ENCODE measurements around the gene POC1A. TPM values are rescaled to one million over a fixed set of nuclear protein-coding genes. Genes with fewer than 3 reads are reported as not detected.

Gene POC1A
- total RNA-seq, 1 experiment from 2014 or later: 16.1 TPM

GRCh38 chr3:52028572-52028971 is 125.7 kb downstream of the POC1A start:
- intact Hi-C loops (cut with micrococcal nuclease; ENCODE audit: unreplicated experiment): no loop called here
- H3K4me3 ChIP-seq (ENCODE audit: low read depth, low read length, poor library complexity, severe bottlenecking): no peak overlapping the region
- no TSS peak for BruUV-seq (replicated peaks)
- H3K4me1 ChIP-seq (ENCODE audit: insufficient read depth, low read length, poor library complexity, severe bottlenecking): no peaks in the 10 kb centered on the region
- H3K36me3 ChIP-seq (ENCODE audit: insufficient read depth, low read length, poor library complexity, severe bottlenecking): no peaks in the 10 kb centered on the region
- no peak for DNase-seq (ENCODE audit: low spot score)
- ChIA-PET CTCF (no interaction called here), POLR2A (ENCODE audit: low non-redundant PET) (no interaction called here)
- no peak overlapping the region for H3K27ac ChIP-seq (ENCODE audit: low read depth, low read length, poor library complexity, severe bottlenecking)
- TF ChIP-seq EZH2 (IDR thresholded peaks at IDR 0.05; ENCODE audit: borderline replicate concordance, low read depth, low read length, poor library complexity, severe bottlenecking): no peak
- TF ChIP-seq, protein P1, sequence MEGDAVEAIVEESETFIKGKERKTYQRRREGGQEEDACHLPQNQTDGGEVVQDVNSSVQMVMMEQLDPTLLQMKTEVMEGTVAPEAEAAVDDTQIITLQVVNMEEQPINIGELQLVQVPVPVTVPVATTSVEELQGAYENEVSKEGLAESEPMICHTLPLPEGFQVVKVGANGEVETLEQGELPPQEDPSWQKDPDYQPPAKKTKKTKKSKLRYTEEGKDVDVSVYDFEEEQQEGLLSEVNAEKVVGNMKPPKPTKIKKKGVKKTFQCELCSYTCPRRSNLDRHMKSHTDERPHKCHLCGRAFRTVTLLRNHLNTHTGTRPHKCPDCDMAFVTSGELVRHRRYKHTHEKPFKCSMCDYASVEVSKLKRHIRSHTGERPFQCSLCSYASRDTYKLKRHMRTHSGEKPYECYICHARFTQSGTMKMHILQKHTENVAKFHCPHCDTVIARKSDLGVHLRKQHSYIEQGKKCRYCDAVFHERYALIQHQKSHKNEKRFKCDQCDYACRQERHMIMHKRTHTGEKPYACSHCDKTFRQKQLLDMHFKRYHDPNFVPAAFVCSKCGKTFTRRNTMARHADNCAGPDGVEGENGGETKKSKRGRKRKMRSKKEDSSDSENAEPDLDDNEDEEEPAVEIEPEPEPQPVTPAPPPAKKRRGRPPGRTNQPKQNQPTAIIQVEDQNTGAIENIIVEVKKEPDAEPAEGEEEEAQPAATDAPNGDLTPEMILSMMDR (conservative IDR thresholded peaks at IDR 0.05; ENCODE audit: low read depth, low read length): no peak
- H3K27me3 ChIP-seq (replicated peaks; ENCODE audit: insufficient read depth, low read depth, low read length, poor library complexity): no peaks in the 10 kb centered on the region
- H3K9me3 ChIP-seq (ENCODE audit: low read depth, low read length, poor library complexity, severe bottlenecking): no peaks in the 10 kb centered on the region

DNA sequence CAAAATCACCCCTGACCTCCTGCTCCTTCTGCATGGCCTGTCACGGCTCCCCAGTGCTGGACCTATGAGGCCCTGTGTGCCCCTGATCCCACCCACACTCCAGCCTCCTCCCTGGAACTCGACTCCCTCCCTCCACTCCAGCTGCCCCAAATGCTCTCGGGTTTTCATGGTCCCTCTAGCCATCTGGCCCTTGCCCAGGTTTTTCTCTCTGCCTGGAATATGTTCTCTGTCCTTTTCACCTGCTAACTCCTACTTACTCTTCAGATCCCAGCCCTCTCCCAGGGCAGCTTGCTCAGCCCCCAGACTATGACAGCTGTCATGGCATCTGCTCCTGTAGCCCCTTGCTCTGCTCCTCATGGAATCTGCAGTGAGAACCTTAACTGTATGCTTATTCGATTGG is 128.2 kb downstream of the POC1A start:
- CTCF ChIA-PET: no interaction called here

GRCh38 chr3:52025453-52025852 is 128.8 kb downstream of the POC1A start:
- Histone ChIP-seq H3K4me1 (ENCODE audit: insufficient read depth, low read length, poor library complexity, severe bottlenecking) (peaks cover 10% of the 10 kb centered on the region), H3K4me3 (ENCODE audit: low read depth, low read length, poor library complexity, severe bottlenecking) (no peak overlapping the region), H3K27me3 (replicated peaks; ENCODE audit: insufficient read depth, low read depth, low read length, poor library complexity) (no peaks in the 10 kb centered on the region), H3K27ac (ENCODE audit: low read depth, low read length, poor library complexity, severe bottlenecking) (no peak overlapping the region), H3K9me3 (ENCODE audit: low read depth, low read length, poor library complexity, severe bottlenecking) (no peaks in the 10 kb centered on the region), H3K36me3 (ENCODE audit: insufficient read depth, low read length, poor library complexity, severe bottlenecking) (no peaks in the 10 kb centered on the region)
- ChIA-PET CTCF (no interaction called here), POLR2A (ENCODE audit: low non-redundant PET) (no interaction called here)
- intact Hi-C loops (cut with micrococcal nuclease; ENCODE audit: unreplicated experiment): no loop called here
- no peak for DNase-seq (ENCODE audit: low spot score)
- TF ChIP-seq EZH2 (IDR thresholded peaks at IDR 0.05; ENCODE audit: borderline replicate concordance, low read depth, low read length, poor library complexity, severe bottlenecking): no peak
- TF ChIP-seq, protein P1 (conservative IDR thresholded peaks at IDR 0.05; ENCODE audit: low read depth, low read length): no peak
- BruUV-seq (replicated peaks): no TSS peak

More for the DNA sequence above, 128.2 kb downstream of the POC1A start:
- H3K27me3 ChIP-seq (replicated peaks; ENCODE audit: insufficient read depth, low read depth, low read length, poor library complexity): no peaks in the 10 kb centered on the region
- TF ChIP-seq EZH2 (IDR thresholded peaks at IDR 0.05; ENCODE audit: borderline replicate concordance, low read depth, low read length, poor library complexity, severe bottlenecking): no peak
- TF ChIP-seq, protein P1 (conservative IDR thresholded peaks at IDR 0.05; ENCODE audit: low read depth, low read length): no peak
- intact Hi-C loops (cut with micrococcal nuclease; ENCODE audit: unreplicated experiment): no loop called here
- H3K4me3 ChIP-seq (ENCODE audit: low read depth, low read length, poor library complexity, severe bottlenecking): no peak overlapping the region
- no peak for DNase-seq (ENCODE audit: low spot score)
- no peaks in the 10 kb centered on the region for H3K9me3 ChIP-seq (ENCODE audit: low read depth, low read length, poor library complexity, severe bottlenecking)
- no TSS peak for BruUV-seq (replicated peaks)
- H3K36me3 ChIP-seq (ENCODE audit: insufficient read depth, low read length, poor library complexity, severe bottlenecking): no peaks in the 10 kb centered on the region
- no peak overlapping the region for H3K27ac ChIP-seq (ENCODE audit: low read depth, low read length, poor library complexity, severe bottlenecking)
- POLR2A ChIA-PET (ENCODE audit: low non-redundant PET): no interaction called here
- peaks cover 10% of the 10 kb centered on the region for H3K4me1 ChIP-seq (ENCODE audit: insufficient read depth, low read length, poor library complexity, severe bottlenecking)

Other genes with a start within 250 kb of the POC1A start
- gene RRP9, start 212.5 kb downstream of the POC1A start, total RNA-seq (2021): 25.9 and 32.3 TPM in 2 replicates
- gene PARP3, start 212.1 kb downstream of the POC1A start, total RNA-seq (2021): 3.4 and 4.0 TPM in 2 replicates
- gene GPR62, start 199.0 kb downstream of the POC1A start, total RNA-seq (2021): not detected in 2 replicates
- 5.3 and 8.1 TPM in 2 replicates for gene PCBP4, start 187.0 kb downstream of the POC1A start, total RNA-seq (2021)
- gene ABHD14B, start 180.4 kb downstream of the POC1A start, total RNA-seq (2021): 7.3 and 11.4 TPM in 2 replicates
- 3.7 and 5.6 TPM in 2 replicates for gene ABHD14A, start 179.4 kb downstream of the POC1A start, total RNA-seq (2021)
- gene ACY1, start 170.9 kb downstream of the POC1A start, total RNA-seq (2021): 6.4 and 9.3 TPM in 2 replicates
- gene RPL29, start 158.5 kb downstream of the POC1A start, total RNA-seq (2021): 613 and 624 TPM in 2 replicates
- gene DUSP7, start 97.9 kb downstream of the POC1A start, total RNA-seq (2021): 17.2 and 20.1 TPM in 2 replicates
- 52.2 and 58.6 TPM in 2 replicates for gene ALAS1, start 43.7 kb upstream of the POC1A start, total RNA-seq (2021)
- not detected in 2 replicates for gene TLR9, start 71.2 kb upstream of the POC1A start, total RNA-seq (2021)
- 18.3 and 21.0 TPM in 2 replicates for gene TWF2, start 84.7 kb upstream of the POC1A start, total RNA-seq (2021)
- gene PPM1M, start 91.3 kb upstream of the POC1A start, total RNA-seq (2021): 3.6 and 5.8 TPM in 2 replicates
- 50.1 and 54.3 TPM in 2 replicates for gene WDR82, start 124.2 kb upstream of the POC1A start, total RNA-seq (2021)
- 4.3 and 5.1 TPM in 2 replicates for gene GLYCTK, start 133.4 kb upstream of the POC1A start, total RNA-seq (2021)
- gene DNAH1, start 161.9 kb upstream of the POC1A start, total RNA-seq (2021): 1.3 and 1.8 TPM in 2 replicates

All from A673 (cell line).